ENCODE measurements around the gene METTL16.

The METTL16 gene

DNA sequence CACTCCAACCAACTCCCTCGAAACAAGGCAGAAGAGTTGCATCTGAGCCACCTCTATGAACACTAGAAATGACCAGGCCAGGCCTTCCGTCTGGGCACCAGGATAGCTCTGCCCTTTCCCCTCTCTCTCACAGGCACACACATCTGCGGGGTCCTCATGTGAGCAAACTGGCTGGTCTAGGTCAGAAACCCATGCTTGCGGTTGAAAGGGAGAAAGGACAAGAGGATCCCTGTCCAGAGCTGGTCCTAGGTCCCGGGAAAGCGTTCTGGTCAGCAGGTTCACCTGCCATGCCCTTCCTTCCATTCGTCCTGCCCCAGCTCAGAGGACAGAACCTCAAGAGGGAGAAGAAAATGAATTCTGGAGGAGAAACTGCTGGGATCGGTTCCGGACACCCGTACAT lies 113.5 kb downstream of the METTL16 start:
- no peak for DNase-seq (ENCODE audit: extremely low read depth in 1 of 2, low read depth in 1 of 2)

DNA sequence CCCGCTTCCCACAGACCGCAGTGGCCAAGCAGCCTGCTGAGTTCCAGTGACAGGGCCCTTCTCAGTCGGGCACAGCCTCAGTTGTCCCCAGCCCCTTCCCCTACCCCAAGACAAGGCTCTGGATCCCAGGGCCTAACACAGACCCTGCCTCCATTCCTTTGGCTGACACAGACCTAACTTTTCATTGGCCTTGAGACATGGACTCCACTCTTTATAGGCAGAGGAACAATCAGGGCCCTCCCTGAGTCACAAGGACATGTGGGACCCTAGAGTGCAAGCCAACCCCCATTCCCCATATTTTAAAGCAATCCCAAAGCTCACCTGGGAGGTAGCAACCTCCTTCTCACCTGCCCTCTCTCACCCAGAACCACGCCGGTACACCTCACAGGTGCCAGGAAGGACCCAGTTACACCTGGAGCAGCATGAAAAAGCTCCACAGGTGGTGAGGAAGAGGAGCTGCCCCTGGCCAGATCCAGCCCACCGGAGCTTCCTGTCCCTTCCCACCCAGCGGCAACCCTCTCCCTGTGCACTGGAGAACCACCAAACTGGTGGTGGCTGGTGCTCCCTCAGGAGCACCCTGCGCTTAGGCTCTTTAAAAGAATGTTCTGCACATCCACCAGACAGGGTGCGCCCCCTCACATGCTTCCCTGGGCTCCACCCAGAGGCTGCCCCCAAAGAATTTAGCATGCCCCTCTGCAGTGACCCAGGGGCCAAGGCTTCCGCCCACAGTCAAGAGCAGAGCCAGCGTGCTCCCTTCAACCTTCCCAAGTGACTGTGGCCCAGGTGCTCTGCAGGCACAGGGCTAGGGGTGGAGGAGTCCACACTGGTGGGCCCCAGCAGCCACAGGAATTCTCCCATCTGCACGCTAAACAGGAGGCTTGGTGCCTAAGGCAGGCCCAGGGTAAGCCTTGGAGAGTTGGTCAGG lies 114.2 kb downstream of the METTL16 start:
- no peak for DNase-seq (ENCODE audit: extremely low read depth in 1 of 2, low read depth in 1 of 2)

DNA sequence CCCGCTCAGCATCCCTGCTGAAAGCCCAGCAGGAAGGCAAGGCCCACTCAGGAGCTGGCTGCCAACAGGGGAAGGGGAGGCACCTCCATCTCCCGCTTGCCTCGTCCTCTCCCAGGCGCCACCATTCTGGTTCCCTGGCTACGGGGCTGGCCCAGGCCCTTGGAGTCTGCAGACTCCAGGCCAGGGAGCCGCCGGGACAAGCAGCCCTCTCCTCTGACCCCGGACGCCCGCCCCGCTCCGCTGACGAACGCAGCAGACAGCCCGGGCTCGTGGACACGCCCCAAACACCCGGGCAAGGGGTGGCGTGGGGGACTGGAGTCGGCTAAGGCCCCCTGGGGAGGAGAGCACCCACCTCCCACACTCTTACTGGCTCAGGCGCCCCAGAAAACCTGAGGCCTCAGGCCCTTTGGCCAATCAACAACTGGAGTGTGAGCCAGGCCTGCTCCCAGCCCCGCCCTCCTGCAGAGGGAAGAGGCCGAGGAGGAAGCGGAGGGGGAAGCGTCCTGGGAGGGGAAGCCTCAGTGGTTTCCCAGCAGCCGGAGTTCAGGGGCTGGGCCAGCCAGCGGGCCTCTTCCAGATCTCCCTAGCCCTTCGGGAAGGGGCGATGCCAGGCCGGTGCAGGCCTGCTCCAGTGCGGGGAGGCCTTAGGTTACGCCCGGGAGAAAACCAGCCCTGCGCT lies 115.0 kb downstream of the METTL16 start:
- DNase-seq (ENCODE audit: extremely low read depth in 1 of 2, low read depth in 1 of 2), result no peak

DNA sequence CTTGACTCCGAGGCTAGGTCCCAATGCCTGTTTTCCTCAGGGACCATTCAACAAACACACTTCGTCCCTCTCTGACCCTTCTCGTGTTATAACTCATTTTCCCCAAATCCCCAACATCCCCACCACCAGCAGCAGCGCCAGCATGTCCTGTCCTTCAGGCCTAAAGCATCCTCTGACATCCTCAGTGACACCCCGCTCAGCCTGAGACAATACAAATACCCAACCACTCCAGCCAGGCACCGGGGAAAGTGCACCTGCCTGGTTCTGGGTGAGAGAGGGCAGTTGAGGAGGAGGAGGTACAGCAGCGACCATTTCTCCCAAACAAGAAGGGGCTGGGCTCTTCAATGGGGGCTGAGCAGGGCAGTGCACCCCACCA lies 115.5 kb downstream of the METTL16 start:
- DNase-seq (ENCODE audit: extremely low read depth in 1 of 2, low read depth in 1 of 2), result no peak

DNA sequence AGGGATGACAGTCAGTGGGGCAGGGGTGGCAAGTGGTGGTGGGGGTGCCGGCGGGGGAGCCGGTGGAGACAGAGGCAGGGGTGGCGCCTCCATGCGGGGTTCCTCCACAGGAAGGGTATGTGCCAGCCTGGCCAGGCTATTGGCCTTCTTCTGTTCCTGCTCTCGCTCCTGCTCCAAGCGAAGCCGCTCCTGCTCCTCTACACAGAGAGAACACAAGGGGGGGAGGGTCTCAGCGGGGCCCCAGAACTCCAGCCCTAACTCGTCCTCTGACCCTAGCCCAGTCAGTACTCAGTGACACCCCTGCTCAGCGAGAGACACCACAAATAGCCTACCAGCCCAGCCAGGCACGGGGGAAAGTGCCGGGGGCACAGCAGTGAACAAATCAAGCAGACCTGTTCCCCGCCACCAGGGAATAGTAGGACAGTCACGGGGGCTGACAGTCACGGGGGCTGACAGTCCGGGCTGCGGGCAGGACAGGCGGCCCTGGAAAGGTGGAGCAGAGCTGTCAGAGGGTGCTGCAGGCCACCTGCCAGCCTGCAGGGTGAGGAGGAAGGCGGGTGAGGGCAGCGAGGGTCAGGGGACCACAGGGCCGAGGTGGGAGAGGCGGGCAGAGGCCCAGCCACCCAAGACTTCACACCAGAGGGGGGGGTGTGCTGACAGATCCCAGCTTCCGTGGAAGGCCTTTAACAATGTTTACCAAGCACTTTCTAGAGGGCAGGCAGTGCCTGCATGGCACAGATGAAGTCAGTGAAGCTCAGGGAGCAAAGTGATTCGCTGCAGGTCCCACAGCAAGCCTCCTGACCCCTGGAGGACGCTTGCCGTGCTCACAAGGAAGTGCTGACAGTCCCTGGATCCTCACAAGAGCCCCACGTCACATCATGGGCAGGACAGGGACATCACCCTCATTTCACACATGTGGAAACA lies 116.2 kb downstream of the METTL16 start:
- no peak for DNase-seq (ENCODE audit: extremely low read depth in 1 of 2, low read depth in 1 of 2)

DNA sequence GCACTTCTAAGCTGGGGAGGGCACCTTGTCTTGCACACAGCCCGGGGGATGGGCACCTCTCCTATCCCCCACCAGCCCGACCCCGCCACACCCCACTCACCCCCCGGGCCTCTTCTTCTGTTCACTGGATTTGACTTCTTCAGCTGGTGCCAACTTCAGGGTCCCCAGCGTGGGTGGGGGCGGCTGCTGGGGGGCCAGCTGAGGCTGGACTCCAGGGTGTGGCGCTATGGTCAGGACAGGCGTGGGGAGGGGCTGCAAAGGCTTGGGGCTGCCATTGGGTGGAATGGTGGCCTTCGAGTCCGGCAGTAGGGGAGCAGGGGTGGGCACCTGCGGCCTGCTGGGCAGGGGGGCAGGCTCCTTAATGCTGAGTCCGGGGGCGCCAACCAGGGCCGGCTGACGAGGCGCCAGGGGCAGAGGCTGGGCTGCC lies 116.9 kb downstream of the METTL16 start:
- DNase-seq (ENCODE audit: extremely low read depth in 1 of 2, low read depth in 1 of 2), result no peak

DNA sequence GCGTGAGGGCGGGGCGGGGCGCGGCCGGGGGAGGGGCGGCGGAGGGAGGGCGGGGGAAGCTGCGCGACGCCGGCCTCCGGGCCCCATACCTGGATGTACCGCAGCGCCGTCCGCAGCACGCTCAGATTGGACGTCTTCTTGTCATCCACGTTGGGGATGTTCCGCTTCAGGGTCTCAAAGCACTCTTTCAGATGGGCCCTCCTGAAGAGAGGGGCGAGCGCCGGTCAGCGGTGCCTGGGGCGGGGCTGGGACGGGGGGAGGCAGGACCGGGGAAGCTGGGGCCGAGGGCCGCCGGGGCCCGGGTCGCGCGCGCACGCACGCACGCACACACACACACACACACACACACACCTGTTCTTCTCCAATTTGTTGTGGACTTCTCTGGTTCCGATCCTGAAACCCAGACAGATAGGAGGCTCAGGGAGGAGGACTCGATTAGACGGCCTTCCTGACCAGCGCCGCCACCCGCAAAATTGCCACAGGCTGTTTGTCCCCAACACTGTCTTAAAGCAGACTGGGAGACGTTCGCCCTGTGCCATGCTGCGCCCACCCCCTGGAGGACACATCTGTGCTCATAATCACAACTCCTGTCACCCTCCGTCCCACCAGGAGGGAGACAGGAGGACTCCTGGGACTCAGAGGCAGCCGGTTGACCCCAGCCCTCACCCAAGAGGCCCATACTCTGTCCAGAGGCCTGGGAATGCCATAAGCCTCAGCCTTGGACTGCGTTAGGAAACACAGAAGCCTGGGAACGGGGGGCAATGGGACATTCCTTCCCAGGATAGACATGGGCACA lies 117.5 kb downstream of the METTL16 start:
- no peak for DNase-seq (ENCODE audit: extremely low read depth in 1 of 2, low read depth in 1 of 2)

DNA sequence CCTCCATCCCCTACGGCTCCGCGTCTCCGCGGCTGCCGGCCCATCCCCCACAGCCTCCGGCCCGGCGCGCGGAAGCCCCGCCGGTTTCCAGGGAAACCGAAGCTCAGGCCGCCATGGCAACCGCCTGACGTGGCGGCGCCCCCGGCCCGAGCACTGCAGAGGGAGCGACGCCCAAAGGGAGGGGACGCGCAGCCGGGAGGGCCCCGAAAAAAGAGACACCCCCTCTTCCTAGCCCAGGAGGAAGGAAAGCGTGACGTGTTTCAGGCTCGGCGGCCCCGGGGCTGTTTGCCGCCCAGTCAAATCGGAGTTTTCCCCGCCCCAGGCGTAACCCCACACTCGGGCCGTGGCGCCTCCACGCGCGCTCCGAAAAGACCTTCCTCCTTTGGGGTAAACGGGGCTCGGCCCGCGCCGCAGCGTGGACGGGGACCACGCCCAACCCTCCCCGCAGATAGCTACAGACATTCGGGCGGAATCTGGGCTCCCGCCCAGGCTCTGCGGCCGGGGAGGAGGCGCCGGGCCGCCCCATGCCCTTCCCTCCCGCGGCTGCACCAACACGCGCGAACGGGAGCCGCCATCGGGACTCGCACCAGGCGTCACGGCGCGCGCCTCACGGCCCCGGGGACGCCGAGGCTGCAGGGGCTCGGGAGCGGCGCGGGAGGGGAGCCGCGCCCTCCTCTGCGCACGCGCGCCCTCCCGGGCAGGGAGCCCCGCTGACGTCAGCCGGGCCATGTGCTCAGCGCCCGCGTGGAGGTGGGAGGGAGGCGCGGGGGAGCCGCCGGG lies 118.3 kb downstream of the METTL16 start:
- DNase-seq (ENCODE audit: extremely low read depth in 1 of 2, low read depth in 1 of 2), result peak; percentile 80 to 87

DNA sequence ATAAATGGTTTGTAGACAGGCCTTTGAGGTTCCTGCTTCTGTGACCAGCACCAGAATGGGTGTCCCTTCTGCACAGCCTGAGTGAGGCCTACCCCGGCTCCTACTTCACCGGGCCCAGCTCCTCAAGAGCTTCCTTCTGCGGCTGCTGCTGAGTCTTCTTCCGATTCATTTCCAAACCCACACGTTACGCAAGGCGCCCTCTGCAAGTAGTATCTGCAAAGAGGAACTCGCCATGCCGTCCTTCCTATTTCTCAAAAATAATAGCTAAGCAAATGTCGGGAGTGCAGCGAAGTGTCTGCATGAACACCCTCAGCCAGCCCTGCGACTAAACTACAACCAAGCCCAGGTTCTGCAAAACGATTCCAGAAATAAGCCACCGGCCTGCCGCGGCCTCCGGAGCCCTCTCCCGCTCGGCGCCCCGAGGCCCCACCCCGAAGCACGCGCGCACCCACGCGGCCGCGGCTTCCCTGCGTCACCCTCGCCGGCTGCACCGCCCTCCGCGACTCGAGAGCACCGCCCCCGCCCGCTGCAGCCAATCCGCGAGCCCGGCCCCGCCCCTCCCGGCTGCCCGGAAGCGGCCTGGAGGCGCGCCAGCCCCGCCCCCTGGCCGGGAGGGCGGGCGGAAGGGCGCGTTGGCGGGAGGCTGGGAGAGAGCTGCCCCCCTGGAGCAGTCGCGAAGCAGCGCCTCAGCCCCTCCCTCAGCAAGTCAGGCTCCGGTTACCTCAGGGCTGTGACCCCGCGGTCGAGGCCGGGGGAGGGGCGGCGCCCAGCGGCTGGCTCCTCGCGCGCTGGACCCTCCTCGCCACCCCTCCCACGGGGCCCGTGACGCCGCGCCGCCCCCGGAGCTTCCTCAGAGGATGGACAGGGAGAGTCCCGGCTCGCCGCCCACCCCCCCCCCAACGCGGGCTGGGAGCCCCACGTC lies 119.2 kb downstream of the METTL16 start:
- DNase-seq (ENCODE audit: extremely low read depth in 1 of 2, low read depth in 1 of 2), result peak; percentile 91 to 98

DNA sequence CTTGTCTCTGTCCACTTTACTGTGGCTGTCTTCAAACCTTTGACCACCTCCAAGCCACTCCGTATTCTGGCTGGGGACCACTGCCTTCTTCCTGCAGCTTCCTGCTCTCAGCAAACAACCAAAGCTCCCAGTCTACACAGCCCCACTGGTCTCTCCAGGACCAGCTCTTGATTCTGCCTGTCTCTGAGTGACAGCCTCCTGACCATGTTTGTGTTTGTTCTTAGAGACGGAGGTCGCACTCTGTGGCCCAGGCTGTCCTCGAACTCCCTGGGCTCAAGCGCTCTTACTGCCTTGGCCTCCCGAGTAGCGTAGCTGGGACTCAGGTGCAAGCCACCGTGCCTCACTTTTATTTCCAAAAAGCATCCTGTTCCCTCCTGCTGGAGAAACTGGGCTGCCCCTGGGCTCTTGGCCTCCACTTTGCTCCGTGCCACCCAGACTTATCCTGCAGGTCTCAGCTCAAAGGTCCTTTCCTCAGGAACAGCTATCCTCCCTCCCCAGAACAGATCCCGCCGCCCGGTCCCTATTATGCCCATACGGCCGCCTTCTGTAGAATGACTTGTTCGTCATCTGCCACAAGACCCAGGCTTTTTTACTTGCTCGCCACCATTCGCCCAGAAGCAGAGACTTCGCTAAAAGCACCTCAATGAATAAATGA lies 120.0 kb downstream of the METTL16 start:
- DNase-seq (ENCODE audit: extremely low read depth in 1 of 2, low read depth in 1 of 2), result no peak

DNA sequence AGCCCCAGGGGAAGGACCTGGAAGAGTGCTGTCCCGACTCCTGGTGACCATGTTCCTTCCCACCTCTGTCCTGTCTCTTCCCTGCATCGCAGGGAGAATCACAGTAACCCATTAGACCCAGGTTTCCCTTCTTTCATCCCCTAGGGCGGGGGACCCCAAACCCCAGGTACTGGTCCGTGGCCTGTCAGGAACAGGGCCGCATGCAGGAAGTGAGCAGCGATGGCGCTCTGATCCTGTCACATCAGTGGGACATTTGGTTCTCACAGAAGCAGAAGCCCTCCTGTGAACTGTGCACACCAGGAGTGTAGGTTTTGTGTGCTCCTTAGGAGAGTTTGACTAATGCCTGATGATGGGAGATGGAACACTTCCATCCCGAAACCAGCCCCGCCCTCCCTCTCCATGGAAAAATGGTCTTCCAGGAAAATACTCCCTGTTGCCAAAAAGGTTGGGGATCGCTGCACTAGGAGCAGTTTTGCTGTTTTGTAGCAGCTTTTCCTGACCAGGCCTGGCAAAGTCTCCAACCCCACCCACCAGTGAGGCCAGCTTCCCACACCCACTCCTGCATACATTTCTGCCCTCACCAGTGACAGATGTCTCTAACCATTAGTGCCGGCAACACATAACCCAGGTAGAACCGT lies 121.4 kb downstream of the METTL16 start:
- no peak for DNase-seq (ENCODE audit: extremely low read depth in 1 of 2, low read depth in 1 of 2)

DNA sequence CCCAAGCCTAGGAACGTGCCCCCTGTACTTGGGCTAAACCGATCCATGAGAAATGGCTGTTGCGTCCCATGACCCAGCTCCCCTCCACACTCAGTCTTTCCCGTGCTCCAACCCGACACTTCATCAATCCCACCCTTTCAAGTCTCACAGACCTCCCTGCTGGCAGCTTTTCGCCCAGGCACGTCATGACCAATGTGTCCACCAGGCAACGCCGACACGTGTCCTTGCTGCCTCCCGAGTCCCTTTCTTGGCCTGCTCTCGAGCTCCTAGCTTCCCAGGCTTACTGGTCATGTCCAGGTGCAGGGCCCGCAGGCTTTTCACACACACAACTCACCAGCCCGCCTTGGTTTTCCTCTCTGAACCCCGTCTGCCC lies 123.0 kb downstream of the METTL16 start:
- DNase-seq (ENCODE audit: extremely low read depth in 1 of 2, low read depth in 1 of 2), result no peak

DNA sequence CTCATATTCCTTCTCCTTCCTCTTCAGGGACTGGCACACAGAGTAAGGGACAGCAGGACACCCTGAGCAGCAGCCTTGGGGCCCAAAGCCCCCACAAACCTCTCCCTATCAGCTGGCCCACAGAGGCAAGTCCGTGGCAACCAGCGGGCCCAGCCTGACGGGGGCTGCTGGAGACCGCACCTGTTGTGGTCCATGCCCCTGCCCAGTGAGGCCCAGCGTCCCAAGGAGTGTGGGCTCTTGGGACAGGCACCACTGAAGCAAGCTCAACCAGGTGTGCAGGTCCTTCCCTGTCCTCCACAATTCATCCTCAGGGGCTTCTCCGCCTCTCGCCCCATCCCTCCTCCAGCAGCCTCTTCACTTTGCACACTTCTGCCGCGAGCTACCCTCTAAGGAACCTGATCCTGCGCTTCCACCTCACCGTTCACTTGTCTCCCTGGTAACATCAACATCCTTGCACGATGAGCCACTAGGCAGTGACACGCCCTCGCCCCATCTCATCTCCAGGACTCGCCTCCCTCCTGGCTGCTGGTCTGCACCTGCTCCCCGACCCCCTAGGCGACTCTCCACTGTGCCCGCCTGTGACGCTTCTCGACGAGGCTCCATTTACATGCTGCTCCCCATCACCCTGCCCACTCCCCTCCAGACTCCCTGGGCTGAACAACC lies 123.5 kb downstream of the METTL16 start:
- DNase-seq (ENCODE audit: extremely low read depth in 1 of 2, low read depth in 1 of 2), result no peak

DNA sequence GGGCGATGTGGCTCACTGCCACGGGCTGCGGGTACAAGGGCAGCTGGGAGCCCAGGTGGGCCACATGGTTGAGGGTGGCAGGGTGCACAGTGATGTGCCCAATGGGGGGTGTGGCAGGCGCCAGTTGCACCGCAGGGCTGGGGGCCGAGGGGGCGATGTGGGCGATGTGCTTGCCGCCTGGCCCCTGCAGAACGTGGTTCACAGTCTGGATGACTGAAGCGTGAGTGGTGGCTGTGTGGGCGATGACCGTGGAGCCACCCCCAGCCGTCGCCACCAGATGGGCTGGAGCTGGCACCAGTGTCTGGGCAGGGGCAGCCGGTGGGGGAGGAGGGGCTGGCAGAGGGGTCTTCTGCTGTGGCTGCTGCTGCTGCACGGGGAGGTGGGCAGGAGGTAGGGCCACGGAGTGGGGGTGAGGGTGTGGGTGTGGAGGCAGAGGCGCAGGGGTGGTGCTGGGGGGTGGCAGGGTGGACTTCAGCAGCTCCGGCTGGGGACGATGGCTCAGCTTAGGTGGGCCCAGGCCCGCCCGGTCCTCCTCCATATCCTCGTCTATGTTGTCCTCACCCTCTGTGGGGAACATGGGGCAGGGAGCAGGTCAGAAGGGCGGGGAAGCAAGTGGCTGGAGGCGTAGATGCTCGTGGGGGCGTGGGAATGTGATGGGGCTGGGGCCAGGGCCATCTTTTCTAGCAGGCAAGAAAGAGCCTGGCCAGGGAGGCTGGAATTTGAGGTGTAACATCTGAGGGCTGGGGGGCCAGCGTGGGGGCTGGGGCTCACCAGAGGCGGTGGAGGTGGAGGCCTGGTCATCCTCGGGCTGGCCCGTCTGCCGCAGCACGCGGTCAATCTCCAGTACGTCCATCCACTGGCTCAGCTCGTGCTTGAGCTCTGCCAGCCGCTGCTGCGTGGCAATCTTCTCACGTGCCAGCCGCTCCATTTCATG lies 124.3 kb downstream of the METTL16 start:
- no peak for DNase-seq (ENCODE audit: extremely low read depth in 1 of 2, low read depth in 1 of 2)

DNA sequence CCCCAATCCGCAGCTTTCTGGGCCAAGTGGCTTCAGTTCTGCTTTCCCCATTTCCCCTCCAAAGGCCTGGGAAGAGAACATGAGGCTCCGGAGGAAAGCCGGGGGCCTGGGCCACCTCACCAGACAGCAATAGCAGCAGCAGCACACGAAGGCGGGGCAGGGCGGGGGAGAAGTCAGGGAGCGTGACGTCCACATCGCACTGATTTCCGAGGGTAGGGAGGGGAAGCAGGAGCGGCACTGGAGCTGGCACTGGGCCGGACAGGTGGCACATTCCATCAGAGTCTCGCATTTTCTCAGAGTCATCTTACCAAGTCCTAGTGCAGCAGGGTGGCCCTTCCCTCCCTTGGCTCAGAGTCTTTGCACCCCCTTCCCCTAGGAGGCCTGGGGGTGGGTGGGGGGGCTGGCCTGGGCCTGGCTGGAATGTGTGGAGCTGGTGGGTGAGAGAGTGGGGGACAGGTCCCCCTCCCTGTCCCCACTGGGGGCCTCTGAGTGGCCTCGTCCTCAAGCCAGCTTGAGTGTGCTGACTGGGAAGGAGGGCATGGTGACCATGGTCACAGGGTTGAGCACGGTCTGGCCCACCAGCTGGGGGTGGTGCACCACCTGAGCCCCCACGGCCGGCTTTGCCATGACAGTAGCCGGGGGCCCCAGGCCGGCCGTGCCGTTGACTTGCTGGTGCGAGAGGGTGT lies 125.1 kb downstream of the METTL16 start:
- no peak for DNase-seq (ENCODE audit: extremely low read depth in 1 of 2, low read depth in 1 of 2)

Data from activated CD8-positive, alpha-beta memory T cell treated with anti-CD3 and anti-CD28 coated beads for 1 hour (primary cell).